ENCODE measurements around the gene CCDC92. TPM values are rescaled to one million over a fixed set of nuclear protein-coding genes. Genes with fewer than 3 reads are reported as not detected.

The CCDC92 gene
- total RNA-seq: 1 to 10 TPM; 7.2 to 8.9 (median 8.6) TPM

GRCh38 chr12:123972457-123973401 is at the start of gene CCDC92, which contains the start of gene ZNF664:
TSS of gene CCDC92 (minus strand) at chr12:123972831. CDS start at chr12:123944305, 28,526 bp downstream.
TSS of gene ZNF664 (plus strand) at chr12:123973215. CDS start at chr12:124012145, 38,930 bp downstream.
- Mint-ChIP-seq H3K27me3 (ENCODE audit: low read depth) (no peaks in the 10 kb centered on the region), H3K4me1 (ENCODE audit: low read depth) (peaks cover 41% of the 10 kb centered on the region), H3K9me3 (no peaks in the 10 kb centered on the region), H3K36me3 (ENCODE audit: insufficient read depth) (peaks cover 8% of the 10 kb centered on the region), H3K4me3 (peak within 1 kb of the TSS; percentile 92)
- DNase-seq (peak; percentile 96), ATAC-seq (peak; percentile 82 to 86)

GRCh38 chr12:124022161-124022560 is 49.5 kb upstream of the CCDC92 start:
- ATAC-seq: no peak
- no peak for DNase-seq
- Mint-ChIP-seq H3K9me3 (no peaks in the 10 kb centered on the region), H3K4me3 (no peak overlapping the region), H3K27me3 (ENCODE audit: low read depth) (no peaks in the 10 kb centered on the region), H3K4me1 (ENCODE audit: low read depth) (no peaks in the 10 kb centered on the region), H3K36me3 (ENCODE audit: insufficient read depth) (peaks cover 2% of the 10 kb centered on the region)

GRCh38 chr12:124021007-124021406 is 48.4 kb upstream of the CCDC92 start:
- no peaks in the 10 kb centered on the region for H3K36me3 Mint-ChIP-seq (ENCODE audit: insufficient read depth)
- no peak overlapping the region for H3K4me3 Mint-ChIP-seq
- DNase-seq (no peak), ATAC-seq (no peak)
- no peaks in the 10 kb centered on the region for H3K9me3 Mint-ChIP-seq
- H3K4me1 Mint-ChIP-seq (ENCODE audit: low read depth): no peaks in the 10 kb centered on the region
- H3K27me3 Mint-ChIP-seq (ENCODE audit: low read depth): no peaks in the 10 kb centered on the region

- no peaks in the 10 kb centered on the region for H3K36me3 Mint-ChIP-seq (ENCODE audit: insufficient read depth)
- H3K9me3 Mint-ChIP-seq: no peaks in the 10 kb centered on the region
- no peak for ATAC-seq
- no peaks in the 10 kb centered on the region for H3K4me1 Mint-ChIP-seq (ENCODE audit: low read depth)
- no peak for DNase-seq
- no peaks in the 10 kb centered on the region for H3K27me3 Mint-ChIP-seq (ENCODE audit: low read depth)
- H3K4me3 Mint-ChIP-seq: no peak overlapping the region
Measured at GRCh38 chr12:124020514-124020949, 47.9 kb upstream of the CCDC92 start.

- Mint-ChIP-seq H3K36me3 (ENCODE audit: insufficient read depth) (peaks cover 5% of the 10 kb centered on the region), H3K4me1 (ENCODE audit: low read depth) (peaks cover 2% of the 10 kb centered on the region), H3K27me3 (ENCODE audit: low read depth) (no peaks in the 10 kb centered on the region), H3K4me3 (no peak overlapping the region), H3K9me3 (no peaks in the 10 kb centered on the region)
- DNase-seq: no peak
- no peak for ATAC-seq
Measured at GRCh38 chr12:124019115-124019514, 46.5 kb upstream of the CCDC92 start.

- no peak for ATAC-seq
- no peaks in the 10 kb centered on the region for H3K9me3 Mint-ChIP-seq
Measured at GRCh38 chr12:124018539-124018938, 45.9 kb upstream of the CCDC92 start.

GRCh38 chr12:124017064-124017463 is 44.4 kb upstream of the CCDC92 start:
- no peak overlapping the region for H3K4me3 Mint-ChIP-seq
- peaks cover 2% of the 10 kb centered on the region for H3K4me1 Mint-ChIP-seq (ENCODE audit: low read depth)
- no peaks in the 10 kb centered on the region for H3K9me3 Mint-ChIP-seq
- ATAC-seq (no peak), DNase-seq (no peak)
- no peaks in the 10 kb centered on the region for H3K27me3 Mint-ChIP-seq (ENCODE audit: low read depth)
- peaks cover 19% of the 10 kb centered on the region for H3K36me3 Mint-ChIP-seq (ENCODE audit: insufficient read depth)

More at GRCh38 chr12:124018539-124018938, 45.9 kb upstream of the CCDC92 start:
- DNase-seq: no peak
- H3K27me3 Mint-ChIP-seq (ENCODE audit: low read depth): no peaks in the 10 kb centered on the region
- H3K4me1 Mint-ChIP-seq (ENCODE audit: low read depth): peaks cover 2% of the 10 kb centered on the region
- peaks cover 8% of the 10 kb centered on the region for H3K36me3 Mint-ChIP-seq (ENCODE audit: insufficient read depth)
- H3K4me3 Mint-ChIP-seq: no peak overlapping the region

- H3K4me1 Mint-ChIP-seq (ENCODE audit: low read depth): peaks cover 2% of the 10 kb centered on the region
- peaks cover 26% of the 10 kb centered on the region for H3K36me3 Mint-ChIP-seq (ENCODE audit: insufficient read depth)
- DNase-seq: no peak
- no peak overlapping the region for H3K4me3 Mint-ChIP-seq
- no peak for ATAC-seq
- no peaks in the 10 kb centered on the region for H3K27me3 Mint-ChIP-seq (ENCODE audit: low read depth)
- H3K9me3 Mint-ChIP-seq: no peaks in the 10 kb centered on the region
Measured at GRCh38 chr12:124015494-124016461, 43.1 kb upstream of the CCDC92 start.

GRCh38 chr12:124013073-124013472 is 40.4 kb upstream of the CCDC92 start:
- H3K36me3 Mint-ChIP-seq (ENCODE audit: insufficient read depth): peaks cover 31% of the 10 kb centered on the region
- H3K27me3 Mint-ChIP-seq (ENCODE audit: low read depth): no peaks in the 10 kb centered on the region
- DNase-seq (no peak), ATAC-seq (no peak)
- H3K4me3 Mint-ChIP-seq: no peak overlapping the region
- H3K9me3 Mint-ChIP-seq: no peaks in the 10 kb centered on the region
- H3K4me1 Mint-ChIP-seq (ENCODE audit: low read depth): peaks cover 5% of the 10 kb centered on the region

GRCh38 chr12:124011435-124012115 is 38.9 kb upstream of the CCDC92 start:
- Mint-ChIP-seq H3K4me1 (ENCODE audit: low read depth) (peaks cover 17% of the 10 kb centered on the region), H3K36me3 (ENCODE audit: insufficient read depth) (peaks cover 32% of the 10 kb centered on the region), H3K27me3 (ENCODE audit: low read depth) (no peaks in the 10 kb centered on the region), H3K4me3 (no peak overlapping the region), H3K9me3 (no peaks in the 10 kb centered on the region)
- no peak for DNase-seq
- ATAC-seq: no peak

- Mint-ChIP-seq H3K4me1 (ENCODE audit: low read depth) (peaks cover 26% of the 10 kb centered on the region), H3K9me3 (no peaks in the 10 kb centered on the region), H3K36me3 (ENCODE audit: insufficient read depth) (peaks cover 38% of the 10 kb centered on the region), H3K27me3 (ENCODE audit: low read depth) (no peaks in the 10 kb centered on the region), H3K4me3 (no peak overlapping the region)
- ATAC-seq (no peak), DNase-seq (no peak)
Measured at GRCh38 chr12:124010687-124011086, 38.1 kb upstream of the CCDC92 start.

- peaks cover 39% of the 10 kb centered on the region for H3K36me3 Mint-ChIP-seq (ENCODE audit: insufficient read depth)
Measured at GRCh38 chr12:124009781-124010180, 37.1 kb upstream of the CCDC92 start.

GRCh38 chr12:124008595-124008994 is 36.0 kb upstream of the CCDC92 start:
- ATAC-seq (no peak), DNase-seq (no peak)
- H3K4me3 Mint-ChIP-seq: no peak overlapping the region
- H3K4me1 Mint-ChIP-seq (ENCODE audit: low read depth): peaks cover 27% of the 10 kb centered on the region
- no peaks in the 10 kb centered on the region for H3K9me3 Mint-ChIP-seq
- peaks cover 32% of the 10 kb centered on the region for H3K36me3 Mint-ChIP-seq (ENCODE audit: insufficient read depth)
- H3K27me3 Mint-ChIP-seq (ENCODE audit: low read depth): no peaks in the 10 kb centered on the region

More at GRCh38 chr12:124009781-124010180, 37.1 kb upstream of the CCDC92 start:
- ATAC-seq (no peak), DNase-seq (no peak)
- H3K27me3 Mint-ChIP-seq (ENCODE audit: low read depth): no peaks in the 10 kb centered on the region
- peaks cover 29% of the 10 kb centered on the region for H3K4me1 Mint-ChIP-seq (ENCODE audit: low read depth)
- H3K4me3 Mint-ChIP-seq: no peak overlapping the region
- no peaks in the 10 kb centered on the region for H3K9me3 Mint-ChIP-seq

All from activated T-cell treated with anti-CD3 and anti-CD28 coated beads, Interleukin-2, amount 50 U/mL, for 4 hours (primary cell).